Activated CD4-positive, CD25-positive, alpha-beta regulatory T cell treated with anti-CD3 and anti-CD28 coated beads, Interleukin-2, amount 50 U/mL, for 24 hours (primary cell): ENCODE measurements around the gene PAX5.
A peak's percentile ranks its signal among the peaks of the same experiment; 100 is the strongest.

ENCODE experiments used
- ATAC-seq, 2 donors: fragments of 150-1000 bp; cut with Tn5 transposase; one replicate each; pipeline ENCODE4 v1.10.0; 2021; ENCODE audit warnings: mild to moderate bottlenecking in 1 of 2, moderate library complexity in 1 of 2

PAX5 gene

DNA sequence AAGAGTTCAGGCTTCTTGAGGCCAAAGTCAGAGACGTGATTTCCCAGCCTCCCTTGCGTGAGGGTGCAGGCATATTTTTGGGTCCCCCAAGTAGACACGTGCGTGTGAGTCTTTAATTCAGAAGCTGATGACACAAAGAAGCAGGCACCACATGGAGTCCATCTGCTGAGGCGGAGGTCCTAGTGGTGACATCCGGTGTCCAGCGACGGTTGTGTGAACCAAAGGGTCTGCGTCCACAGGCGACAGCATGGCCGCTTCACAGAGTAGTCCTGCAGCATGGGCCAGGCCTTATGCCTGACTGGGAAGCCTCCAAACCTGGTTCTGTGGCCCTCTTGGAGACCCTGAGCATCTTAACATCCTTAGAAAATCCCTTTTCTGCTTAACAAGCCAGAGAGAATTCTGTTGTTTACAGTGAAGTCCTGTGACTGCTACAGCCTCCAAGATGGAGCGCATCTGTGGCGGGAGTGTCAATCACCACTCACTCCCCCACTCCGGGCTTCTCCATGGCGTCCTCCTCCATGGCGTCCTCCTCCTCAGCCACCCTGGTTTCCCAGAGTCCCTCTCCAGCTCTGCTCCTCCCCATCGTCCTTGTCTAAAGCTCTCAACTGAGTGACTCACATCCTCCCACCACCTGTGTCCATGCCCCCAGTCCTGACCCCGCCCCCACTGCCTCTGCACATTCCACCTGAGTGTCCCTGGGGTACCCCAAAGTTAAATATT, 133.8 kb downstream of the PAX5 start:
- no peak for ATAC-seq

GRCh38 chr9:36899406-36899805, 134.7 kb downstream of the PAX5 start:
- no peak for ATAC-seq

DNA sequence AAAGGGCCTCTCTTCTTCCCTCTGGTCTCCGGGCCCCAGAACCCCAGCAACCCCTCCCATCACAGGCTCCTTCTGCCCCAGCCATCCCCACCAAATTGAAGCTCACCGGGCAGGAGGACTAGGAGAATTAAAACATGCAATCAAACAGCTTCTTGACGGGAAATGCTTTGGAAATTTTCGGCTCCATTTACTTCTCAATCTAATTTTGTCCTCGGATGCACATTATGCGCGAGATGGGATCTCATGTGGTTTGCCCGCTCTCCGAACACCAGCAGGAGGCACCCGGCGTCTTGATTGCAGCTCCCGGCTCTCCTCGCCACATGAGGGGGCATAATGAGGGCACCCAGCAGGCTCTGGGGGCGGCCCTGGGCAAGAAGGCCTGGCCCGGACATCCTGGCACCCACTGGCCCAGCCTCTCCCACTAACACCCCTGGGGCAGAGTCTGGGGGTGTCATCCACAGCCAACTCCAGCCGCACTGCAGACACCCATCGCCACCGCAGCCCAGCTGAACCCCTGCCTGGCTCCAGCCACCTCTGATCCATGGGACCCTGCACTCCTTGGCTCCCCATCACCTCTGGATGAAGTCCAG, 135.5 kb downstream of the PAX5 start:
- no peak for ATAC-seq

DNA sequence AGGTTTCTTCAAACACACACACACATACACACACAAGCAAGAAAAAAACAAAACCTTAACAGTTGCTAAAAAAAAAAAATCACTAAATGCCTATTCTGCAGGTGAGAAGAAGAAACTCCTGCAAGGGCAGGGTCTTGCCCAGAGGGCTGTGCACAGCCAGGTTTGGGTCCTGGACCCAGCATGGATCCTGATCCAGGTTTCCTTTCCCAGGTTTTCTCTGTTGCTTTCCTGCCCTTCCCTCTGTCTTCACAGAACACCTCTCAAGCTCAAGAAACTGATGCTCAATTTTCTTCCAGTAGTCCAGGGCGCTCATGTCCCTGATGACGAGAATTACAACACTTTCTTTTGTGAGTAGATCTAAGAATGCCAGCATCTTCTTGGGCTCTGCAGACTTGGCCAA, 136.6 kb downstream of the PAX5 start:
- no peak for ATAC-seq

- no peak for ATAC-seq
Measured at GRCh38 chr9:36897019-36897418, 137.0 kb downstream of the PAX5 start.

DNA sequence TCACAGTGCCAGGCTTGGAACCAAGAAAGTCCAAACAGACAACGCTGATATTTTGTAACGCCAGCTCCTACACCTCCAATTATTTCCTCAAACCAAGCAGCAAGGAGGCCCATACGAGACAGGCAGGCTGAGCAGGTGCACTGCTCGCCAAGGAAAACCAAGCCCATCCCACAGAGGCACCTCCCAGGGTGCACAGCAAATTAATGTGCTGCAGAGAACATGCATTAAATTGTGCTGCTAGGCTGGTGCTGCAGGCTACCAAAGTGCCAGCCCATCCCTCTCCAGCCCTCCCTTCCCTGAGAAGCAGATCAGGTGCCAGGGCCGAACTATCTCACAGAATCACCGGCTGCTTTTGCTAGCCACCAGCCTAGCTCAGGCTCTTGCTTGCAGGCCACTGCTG, 137.8 kb downstream of the PAX5 start:
- no peak for ATAC-seq

DNA sequence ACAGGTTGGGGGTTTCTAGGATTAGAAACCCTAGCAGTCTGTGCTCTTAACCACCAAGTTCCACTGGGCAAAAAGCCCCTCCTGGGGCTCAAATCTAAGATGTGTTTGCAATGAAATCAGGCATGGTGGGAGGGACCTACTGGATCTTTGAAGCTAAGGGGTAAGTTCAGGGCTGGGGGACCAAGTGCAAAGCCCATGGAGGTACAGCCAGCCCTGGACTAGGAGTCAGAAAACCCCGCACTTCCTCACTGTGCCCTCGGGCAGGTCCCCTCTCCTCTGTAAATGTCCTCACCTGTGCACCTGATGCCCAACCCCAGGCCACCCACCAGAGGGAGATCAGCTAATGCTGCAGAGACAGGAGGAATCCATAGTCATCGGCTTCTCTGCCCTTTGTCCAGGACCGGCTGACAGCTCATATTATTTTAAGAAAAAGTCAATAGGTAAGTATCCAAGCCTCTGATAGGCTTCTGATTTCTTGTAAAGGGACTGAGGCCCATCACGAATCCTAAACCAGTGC, 138.3 kb downstream of the PAX5 start:
- no peak for ATAC-seq

DNA sequence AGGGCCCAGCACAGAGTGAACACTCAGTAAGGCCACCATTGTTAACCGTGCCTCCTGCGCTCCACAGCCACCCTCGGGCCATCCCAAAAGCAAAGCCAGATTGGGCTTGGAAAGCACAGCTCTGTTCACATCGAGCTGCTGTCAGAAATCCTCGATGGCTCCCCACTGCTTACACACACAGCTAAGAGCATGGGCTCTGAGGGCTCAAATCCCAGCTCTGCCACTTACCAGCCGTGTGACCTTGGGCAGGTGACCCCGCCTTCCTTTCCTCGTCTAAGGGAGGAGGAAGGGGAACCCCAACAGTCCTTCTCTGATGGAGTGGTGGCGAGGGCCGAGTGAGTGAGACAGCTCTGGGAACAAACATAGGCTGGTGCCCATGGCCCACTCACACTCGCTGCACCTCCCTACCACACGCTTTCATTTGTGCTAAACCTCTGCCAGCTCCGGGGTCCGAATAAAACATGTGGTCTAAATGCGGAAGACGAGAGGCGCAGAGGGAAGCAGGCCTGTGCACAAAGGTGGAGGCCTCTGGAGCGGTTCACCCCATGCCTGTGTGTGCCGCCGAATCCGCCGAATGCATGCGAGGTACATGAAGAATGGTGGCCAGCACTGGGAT, 139.3 kb downstream of the PAX5 start:
- no peak for ATAC-seq

DNA sequence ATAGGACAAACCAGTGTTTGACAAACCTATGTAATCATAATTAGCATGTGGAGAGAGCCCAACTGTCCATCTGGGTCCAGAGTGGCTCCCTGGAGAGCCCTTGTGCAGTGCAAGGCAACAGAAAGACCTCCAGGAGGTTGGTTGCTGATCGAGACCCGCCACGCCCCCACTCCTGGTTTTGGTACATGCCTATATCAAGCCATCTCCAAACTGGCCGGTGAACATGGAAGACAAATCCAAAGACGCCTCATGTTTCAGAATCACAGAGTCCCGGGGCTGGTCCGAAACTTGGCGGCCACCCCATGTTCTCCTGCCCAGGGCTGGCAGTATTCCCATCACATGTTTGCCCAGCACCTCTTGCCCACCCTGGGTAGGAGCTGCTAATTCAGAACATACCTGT, 140.2 kb downstream of the PAX5 start:
- ATAC-seq, result no peak

DNA sequence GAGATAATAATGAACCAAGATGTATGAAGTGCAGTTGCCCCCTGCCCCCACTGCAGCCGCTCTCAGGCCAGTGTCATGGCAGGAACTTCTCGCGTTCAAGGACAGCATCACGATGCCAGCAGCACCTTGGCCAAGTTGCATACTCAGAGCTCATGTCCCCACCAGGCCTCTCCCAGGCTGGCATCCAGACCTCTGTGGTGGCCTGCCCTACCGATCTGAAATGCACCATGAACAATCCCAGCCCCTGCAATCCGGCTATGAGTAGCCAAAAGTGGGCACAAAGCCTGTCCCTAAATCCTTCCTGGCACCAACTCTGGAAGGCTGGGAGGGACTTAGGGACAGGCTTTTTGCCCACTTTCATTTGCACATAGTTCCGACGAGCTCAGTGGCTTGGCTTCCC, 140.9 kb downstream of the PAX5 start:
- ATAC-seq, result no peak

DNA sequence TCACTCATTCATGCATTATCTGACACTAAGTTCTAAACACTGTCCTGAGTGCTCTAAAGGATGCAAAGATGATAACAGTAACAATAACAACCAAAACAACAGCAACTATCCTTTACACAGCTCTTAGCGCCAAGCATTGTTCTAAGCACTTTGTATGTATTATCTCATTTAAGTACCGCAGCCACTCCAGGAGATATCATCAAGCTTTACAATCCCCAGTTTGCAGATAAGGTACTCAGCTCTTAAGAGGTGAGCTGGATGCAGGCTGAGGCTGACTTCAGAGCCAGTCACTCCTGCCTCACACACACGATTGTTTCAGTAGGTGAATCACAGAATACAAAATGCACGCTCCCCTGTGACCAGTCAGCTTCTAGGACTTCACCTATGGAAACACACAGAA, 141.8 kb downstream of the PAX5 start:
- no peak for ATAC-seq

DNA sequence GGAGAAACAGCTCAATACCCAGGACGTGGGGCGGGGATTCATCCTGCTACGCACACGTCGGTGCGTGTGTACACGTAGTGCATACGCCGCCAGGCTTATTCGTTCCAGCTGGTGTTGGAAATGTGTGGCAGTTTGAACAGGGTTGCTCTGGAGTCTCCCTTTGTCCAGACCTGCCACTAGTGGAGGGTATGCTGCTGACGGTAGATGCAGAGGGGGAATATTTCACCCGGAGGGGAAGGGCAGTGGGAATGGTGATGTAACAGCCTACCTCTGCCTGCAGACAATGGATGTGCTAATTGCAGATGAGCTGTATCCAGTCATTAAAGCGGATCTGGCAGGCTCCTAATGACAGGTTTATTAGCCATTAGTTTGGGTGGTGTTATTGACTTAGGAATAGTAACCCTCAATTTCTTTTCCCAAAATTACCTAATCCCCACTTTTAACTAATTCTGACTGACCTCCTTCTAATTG, 142.7 kb downstream of the PAX5 start:
- ATAC-seq, result no peak

DNA sequence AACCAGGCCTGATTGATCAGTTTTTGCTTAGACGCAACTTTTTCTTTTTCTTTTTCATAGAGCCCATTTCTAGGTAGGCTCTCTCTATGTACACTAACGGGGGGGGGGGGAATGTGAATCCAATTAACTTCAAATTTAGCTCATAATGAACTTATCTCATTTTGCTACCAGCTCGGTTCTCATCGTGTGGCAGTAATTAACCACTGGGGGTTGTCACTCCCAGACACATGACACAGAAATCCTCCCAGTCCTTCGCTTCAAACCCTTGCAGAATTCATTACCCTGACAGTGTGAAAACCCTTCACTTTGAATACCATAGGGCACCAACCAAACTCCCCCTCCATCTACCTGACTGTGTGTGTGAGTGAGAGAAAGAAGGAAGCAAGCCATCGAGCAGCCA, 144.2 kb downstream of the PAX5 start:
- no peak for ATAC-seq

DNA sequence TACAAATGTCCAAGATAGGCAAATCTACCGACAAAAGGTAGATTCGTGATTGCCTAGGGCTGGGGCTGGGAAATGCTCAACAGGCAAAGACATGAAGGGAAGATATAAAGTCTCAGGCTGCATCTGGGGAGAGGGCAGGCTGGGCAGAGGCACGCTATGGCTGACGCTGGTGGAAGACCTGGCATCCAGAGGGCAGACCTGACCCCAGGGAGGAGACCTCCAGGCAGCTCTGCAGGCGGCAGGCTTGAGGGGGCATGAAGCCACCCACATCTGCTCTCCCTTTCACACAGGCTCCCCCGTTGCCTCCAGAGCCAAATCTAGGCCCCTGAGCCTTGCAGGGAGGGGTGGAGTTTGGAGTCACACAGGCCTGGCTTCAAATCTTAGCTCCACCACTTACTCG, 145.5 kb downstream of the PAX5 start:
- ATAC-seq, result no peak

DNA sequence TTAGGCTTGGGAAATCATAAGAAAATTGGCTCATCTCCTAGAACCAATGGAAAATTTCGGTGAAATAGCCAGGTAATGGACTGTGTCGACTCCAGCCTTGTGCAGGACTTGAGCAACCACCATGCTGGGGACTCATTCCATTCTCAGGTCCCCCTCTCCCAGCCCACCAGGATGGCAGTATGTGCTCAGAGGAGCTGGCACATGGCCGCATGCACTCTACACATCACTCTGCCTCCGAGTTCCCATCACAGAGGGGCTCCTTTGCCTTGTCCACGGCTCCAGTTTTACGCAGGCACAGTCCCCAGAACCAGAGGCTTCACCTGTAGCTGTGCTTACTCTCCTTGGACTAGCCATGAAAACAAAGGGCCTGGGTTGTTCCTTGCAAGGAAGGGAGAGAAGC, 149.3 kb downstream of the PAX5 start:
- ATAC-seq, result no peak

DNA sequence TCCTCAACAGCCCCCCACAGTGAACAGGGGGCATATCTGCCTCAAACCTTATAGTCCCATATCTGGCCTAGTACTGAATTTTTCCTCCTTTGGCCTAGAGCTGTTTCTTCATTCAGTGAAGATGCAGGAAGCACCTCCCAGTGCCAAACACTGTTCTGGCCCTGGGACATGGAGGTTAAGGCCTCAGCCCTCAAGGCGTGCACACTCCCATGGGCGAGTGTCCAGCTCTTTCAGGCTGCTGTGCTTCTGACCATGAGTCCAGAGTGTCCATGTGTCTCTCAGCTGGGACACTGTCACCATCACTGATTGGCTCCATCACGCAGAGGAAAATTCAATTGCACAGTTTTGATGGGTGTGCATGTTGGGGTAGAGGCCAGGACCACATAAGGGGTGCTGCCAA, 151.5 kb downstream of the PAX5 start:
- ATAC-seq, result no peak

- no peak for ATAC-seq
Measured at GRCh38 chr9:36881743-36882441, 152.2 kb downstream of the PAX5 start.

- no peak for ATAC-seq
Measured at GRCh38 chr9:36881316-36881715, 152.8 kb downstream of the PAX5 start.

- no peak for ATAC-seq
Measured at GRCh38 chr9:36880075-36880474, 154.0 kb downstream of the PAX5 start.

GRCh38 chr9:36878986-36879982, 154.8 kb downstream of the PAX5 start:
- ATAC-seq, result peak; percentile 44 to 71

- ATAC-seq, result peak in 1 of 2 donors; percentile 10
Measured at GRCh38 chr9:36877239-36877638, 156.8 kb downstream of the PAX5 start.

DNA sequence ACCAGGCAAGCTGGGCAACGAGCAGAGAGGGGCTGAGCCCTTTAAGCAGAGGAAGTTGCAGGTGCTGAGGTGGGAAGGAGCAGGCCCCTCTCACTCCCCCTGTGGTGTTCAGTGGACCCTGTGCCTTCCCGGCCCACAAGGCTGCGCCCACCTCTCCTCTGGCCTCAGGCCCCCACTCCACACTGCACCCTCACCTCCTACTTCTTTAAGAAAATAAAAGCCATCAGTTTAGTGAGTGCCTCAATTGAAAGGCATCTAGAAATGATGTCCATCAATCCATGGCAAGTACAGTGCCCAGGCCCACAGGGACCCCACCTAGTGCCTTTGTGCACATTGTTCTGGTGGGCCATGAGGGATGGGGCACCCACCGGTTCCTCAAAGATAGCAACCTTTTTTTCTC, 158.0 kb downstream of the PAX5 start:
- no peak for ATAC-seq
